ENCODE measurements around the gene TNS1.

The TNS1 gene

DNA sequence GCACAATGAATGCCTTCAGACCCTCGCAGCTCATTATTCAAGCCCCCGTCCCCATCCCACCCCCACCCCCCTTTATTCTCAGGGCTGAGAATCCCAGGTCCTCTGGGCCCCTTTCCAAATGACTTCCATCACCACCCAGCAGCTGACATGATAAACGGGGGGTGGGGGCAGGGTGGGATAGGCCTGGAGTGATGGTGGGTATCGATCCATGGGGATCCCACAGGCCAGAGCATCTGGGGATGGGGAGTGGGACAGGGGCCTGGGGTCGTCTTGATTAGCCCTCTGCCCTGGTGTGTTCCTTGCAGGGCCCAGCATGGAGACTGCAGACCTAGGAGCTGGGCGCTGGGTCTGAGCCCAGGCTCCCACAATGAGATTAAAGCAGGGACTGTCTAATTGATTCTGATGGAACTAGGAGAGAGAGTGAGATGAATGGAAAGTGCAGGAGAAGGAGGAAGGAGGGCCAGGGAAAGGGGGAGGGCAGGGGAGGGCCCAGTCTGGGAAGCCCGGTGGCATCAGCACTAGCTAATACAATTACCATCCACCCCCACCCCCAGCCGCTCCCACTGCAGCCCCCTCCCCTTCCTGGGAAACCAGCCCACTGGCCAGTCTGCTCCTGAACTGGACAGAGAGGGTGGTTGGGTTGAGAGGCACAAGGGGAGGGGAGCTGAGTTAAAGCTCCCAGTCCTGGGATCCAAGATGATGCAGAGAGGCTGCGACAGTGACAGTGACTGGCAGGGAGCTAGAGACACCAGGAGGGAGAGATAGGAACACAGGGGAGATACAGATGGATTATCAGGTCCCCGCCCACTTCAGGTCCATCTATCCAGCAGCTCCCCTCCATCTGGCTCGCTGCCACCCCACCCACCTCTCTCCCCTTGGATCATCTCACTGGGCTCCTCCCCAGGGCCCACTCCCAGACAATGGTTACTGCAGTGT lies 13.1 kb upstream of the TNS1 start:
- no peak for DNase-seq

- DNase-seq = no peak
Observed at GRCh38 chr2:218014706-218015585, 12.2 kb upstream of the TNS1 start.

DNA sequence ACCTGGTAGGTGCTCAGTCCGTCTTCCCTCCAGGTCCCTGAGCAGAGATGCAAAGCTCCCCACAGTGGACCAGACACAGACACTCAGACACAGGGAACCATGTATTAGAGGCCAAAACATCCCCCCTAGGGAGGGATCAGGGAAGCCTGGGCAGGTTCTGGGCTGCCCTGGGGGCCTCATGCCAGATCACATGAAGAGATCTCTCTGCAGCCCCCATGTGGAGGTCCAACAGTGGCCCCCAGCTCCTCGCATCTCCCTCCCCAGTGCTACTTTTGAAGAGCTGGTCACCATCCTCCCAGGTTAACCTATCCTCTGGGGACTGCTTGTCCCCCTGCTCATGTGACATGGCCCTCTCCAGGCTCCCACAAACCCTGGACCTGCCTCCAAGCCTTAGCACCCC lies 10.5 kb upstream of the TNS1 start:
- no peak for DNase-seq

- DNase-seq = no peak
Observed at GRCh38 chr2:218012284-218012683, 9.5 kb upstream of the TNS1 start.

GRCh38 chr2:218011653-218012040 lies 8.9 kb upstream of the TNS1 start:
- no peak for DNase-seq

DNA sequence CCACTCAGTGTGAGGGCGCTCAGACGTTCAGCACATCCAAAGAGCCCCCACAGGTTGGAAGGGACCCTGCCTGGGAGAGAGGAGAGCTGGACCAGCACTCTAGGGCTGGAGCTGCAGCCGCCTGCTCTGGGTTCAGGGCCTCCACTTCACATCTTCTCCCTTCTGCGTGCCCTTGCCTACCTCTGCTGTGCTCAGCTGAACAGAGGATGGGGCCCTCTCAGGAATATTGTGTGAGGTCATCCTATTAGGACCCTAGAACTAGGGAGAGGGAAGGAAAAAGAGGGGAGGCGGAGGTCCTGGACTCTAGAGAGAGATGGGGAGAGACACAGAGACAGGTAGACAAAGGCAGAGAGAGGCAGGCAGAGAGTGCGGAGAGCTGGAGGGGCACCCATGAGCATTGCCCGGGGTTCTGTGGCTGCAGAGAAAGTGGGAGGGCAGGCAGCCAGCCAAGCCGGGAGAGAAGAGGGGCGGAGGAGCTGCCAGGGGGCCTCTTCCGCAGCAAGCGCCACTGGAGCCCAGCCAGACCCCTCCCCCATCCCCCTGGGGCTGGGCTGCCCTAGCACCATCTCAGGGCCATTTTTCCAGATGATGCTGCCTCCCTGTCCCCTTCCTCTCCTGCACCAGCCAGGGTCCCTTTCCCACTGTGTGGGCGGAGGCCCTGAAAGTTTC lies 8.3 kb upstream of the TNS1 start:
- no peak for DNase-seq

DNA sequence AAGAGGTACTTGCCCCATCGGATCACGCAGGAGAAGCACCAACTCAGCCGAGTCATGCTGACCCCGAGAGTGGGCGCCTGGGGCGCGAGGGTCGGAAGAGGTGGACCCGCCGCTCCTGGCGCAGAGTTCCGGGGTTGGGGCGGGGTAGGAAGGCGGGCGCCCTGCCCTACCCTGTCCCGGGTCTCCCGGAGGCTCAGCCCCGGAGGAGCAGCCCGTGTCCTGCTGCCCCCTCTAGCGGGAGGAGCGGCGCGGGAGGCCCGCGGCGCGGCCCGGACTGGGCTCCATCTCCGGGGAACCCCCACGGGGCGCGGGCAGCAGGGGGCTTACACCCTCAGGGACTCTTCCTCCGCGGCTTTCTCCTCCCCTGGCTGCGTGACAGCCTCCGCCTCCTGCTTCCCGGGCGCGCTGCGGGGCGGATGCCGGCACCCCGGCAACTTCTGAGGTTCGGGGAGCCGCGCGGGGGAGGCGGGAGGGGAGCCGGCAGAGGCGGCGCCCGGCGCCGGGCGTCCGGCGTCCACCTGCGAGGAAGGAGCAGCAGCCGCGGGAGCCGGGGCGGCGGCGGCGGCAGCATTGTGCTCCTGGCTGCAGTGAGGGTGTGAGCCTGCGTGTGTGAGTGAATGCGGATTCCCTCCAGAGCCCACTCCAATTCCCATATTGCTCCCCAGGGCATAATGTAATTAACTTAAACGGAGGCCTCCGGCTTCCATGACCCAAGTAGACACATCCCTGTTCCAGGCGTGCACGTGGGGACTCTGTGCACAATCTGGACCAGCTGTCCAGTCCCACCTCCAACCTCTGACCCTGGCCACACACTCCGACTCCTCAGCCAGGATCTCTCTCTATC lies 7.6 kb upstream of the TNS1 start:
- DNase-seq = no peak

DNA sequence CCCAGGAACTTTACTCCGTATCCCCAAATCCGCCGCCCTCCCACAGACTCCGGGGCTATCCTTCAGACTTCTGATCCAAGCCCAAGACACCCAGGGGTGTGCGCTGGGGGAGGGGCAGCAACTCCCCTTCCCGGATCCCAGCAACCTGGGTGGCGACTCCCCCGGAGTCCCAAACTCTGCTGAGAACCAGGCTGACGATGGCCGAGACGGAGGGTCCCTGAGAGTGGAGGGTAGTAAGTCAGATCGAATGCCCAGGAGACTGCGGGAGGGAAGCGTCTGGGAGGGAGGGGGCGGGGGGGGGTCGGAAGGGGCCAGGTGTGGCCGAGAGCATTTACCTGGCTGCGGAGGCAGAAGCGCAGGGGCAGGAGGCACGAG lies 7.0 kb upstream of the TNS1 start:
- no peak for DNase-seq

DNA sequence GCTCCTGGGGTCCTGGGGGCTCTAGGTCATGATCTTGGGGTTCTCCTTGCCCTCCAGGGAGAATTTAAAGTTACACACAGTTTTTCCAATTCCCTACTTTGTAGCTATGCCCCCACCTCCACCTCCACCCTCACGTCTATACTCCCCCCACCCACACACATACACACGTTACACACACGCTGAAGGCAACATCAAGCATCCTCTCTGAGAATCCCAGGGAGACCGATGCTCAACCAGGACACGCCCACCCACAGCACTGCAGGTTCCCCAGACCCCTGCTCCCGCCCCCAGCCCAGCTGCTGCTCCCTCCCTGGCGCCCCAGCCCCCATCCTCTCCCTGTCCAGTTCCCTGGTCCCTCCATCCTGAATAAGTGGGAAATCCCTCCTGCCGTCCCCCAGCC lies 6.4 kb upstream of the TNS1 start:
- DNase-seq = no peak

GRCh38 chr2:218008060-218009040 lies 5.6 kb upstream of the TNS1 start:
- no peak for DNase-seq

DNA sequence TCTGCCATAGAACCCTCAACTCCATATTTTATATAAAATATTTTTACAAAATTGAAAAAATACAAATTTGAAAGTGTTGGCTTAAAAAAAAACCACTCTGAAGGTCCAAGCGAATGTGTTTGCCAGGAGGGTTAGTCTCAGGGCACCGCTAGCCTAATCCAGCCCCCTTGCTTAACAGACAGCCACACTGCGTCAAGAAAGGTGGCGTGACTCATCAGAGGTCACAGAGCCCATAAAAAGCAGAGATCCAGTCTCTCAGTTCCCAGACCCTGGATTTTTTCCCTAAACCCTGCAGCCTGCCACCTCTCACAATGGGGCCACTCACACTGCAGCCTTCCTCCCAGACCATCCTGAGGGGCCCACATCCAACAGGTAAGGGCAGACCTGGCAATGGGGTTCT lies 3.9 kb upstream of the TNS1 start:
- no peak for DNase-seq

DNA sequence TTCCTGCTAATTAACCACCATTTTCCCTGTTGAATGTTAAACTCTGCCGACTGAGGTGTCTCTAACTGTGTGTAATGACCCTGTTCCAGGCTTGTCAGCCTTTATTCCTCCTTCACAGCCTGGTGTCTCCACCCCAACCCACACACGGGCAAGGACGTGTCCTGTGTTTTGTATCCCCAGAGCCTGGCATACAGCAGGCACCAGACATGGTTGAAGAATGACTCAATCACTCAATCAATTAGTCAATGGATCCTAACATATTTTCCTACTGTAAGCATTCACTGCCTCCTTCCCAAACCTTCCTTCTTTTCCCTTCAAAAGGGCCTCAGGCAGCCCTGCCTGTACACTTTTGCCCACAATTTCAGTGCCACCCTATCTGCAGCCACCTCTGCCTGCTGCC lies 2.7 kb upstream of the TNS1 start:
- DNase-seq = no peak

GRCh38 chr2:218005028-218005427 lies 2.2 kb upstream of the TNS1 start:
- no peak for DNase-seq

DNA sequence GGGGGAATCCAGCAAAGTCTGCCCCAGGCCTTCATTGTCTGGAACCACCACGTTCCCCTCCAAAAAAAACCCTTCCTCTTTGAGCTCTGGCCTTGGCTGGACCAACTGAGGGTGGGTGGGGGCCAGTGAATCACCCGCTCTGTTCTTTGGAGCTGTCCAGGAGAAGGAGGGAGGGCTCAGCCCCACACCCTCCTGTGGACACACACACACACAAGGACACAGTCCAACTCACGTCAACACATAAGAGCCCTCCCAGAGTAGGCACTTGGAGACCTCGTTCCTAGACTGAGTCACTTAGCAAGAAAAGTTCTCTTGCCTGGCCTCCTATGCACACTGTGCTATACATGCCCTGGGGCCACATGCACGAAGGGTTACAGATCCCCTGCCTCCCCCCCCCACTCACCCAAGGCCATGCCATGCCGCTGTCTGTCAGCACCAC lies 1.2 kb upstream of the TNS1 start:
- DNase-seq = no peak

DNA sequence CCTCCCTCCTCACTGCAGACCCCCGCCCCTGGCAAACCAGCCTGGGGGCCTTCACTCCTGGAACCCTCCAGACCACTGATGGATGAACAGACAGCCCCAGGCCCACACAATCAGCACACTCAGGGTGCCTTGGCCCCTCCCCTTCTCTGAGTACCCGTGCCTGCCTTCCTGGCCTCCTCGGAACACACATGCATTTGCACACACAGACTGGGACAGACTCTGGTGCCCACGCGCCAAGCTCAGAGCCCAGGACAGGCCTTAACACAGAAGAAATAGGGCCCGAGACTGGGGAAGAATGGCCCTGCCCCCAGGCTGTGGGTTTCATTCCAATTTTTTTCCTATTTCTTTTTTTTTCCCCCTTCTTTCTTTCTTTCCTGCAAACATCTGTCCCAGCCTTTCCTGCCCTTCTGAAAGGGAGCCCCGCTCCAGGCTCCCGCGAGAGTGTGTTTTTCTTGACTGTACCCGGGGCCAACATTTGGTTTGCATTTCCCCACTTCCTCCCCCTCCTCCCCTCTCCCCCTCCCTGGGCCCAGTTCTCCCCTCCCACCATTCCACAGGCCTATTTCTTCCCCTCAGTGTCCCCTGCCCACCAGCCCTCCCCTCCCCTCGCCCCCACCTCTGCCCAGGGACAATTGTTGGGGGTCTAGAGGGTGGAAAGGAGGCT lies 618 bp upstream of the TNS1 start:
- no peak for DNase-seq

DNA sequence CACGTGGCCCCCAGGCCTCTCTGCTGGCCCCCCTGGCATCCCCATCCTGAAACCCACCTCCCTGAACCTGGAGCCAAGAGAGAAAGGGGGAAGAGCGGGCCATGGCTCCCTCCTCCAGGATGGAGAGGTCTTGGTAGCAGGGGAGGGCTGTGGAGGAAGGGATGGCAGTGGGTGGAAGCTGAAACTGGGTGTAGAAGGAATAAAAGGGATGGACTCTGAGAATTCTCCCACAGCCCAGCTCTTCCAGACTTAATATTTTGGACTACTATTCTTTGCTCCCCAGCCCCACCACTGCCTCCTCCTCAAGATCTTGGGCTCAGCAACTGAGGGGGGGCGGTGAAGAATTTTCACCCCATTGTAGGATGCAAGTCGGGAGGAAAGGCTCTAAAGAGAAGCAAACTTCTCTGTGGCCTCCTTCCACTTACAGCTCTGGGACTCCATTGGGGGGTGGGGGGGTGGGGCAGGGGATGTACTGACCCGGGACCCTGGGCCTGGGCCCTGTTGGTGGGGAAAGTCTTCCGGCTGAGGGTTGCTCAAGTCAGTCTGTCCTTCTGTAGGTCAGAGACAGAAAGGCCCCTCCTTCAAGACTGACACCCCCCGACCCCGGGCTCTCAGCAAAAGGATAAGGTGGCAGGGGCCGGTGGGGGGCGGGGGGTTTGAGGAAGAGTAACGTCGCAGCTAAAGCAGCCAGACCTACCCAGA lies 501 bp downstream of the TNS1 start:
- no peak for DNase-seq

GRCh38 chr2:218001629-218002028 lies 1.2 kb downstream of the TNS1 start:
- no peak for DNase-seq

DNA sequence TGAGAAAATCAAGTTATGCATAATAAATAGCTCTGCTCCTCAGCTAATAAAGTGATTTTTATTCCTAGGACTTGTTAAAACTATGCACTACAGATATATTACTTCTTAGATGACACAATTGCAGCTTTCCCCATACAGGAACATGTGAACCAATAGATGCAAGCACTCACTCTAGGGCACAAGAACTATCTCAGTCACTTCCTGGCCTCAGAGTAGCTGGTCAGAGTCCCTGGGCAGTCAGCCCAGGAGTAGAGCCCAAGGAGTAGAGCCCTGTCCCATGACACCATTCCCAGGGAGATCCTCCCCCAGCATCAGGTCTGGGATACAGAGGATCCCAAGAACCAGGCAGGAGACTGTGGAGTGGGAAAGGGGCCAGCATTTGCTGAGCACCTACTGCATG lies 2.7 kb downstream of the TNS1 start:
- no peak for DNase-seq

DNA sequence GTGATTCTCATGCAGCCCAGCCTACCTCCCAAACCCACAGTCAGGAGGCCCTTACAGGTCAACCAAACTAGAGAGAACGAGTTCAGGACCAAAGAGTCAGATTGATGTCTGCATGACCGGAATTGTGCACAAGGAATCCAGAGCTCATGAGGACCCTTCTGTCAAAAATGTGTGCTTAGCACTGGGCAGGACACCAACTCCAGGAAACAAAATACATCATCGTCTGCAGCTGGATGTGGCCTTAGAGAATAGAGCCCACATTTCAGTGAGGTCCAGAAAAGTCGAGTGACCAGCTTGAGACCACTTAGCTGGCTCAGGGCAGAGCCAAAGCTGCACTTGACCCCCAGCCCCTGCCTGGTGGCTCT lies 3.2 kb downstream of the TNS1 start:
- no peak for DNase-seq
